Cardiac fibroblast (primary cell): ENCODE results near the gene ZNF841.
"Not testable (repeated sequence)": the region's sequence is repeated elsewhere in the genome, so short reads cannot be mapped to it uniquely, and the experiment has no call there.

Experiments
- DNase-seq, 2 donors: peaks; one replicate each; pipeline versions ENCODE4 v3.0.0 to v3.0.0-alpha.2; 2010; ENCODE audit warnings: low read depth in 2 of 2
- H3K4me3 ChIP-seq, 2 donors: replicated peaks in 1 of 2; 1 replicate in 1 of 2; 2 replicates in 1 of 2; pipeline ENCODE4 v1.5.1; 2011; ENCODE audit warnings: low read depth in 2 of 2, low read length in 2 of 2, mild to moderate bottlenecking in 2 of 2, moderate library complexity in 1 of 2
- CTCF ChIP-seq: IDR thresholded peaks from one replicate; pipeline ENCODE4 v1.5.1; 2011; ENCODE audit warnings: low read depth, mild to moderate bottlenecking, low read length, inconsistent platforms

Gene ZNF841

DNA sequence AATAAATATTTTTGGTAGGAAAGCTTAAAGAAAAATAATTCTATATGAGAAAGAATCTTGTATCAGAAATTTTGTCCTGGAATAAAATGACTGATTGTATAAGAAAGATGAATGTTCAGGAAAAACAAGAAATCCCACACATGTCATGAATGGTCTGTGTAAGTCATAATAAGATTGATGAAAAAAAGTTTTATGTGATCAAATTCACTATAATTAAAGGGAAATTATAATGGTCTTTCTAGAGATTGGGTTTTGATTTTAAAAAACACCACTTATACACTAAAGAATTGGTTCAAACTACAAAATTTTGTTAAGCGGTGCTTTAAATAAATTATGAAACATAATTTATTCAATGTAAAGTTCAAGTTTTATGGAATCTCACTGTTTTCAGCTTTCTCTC, 7.2 kb upstream of the ZNF841 start:
- no peak overlapping the region for H3K4me3 ChIP-seq
- TF ChIP-seq CTCF = no peak
- DNase-seq = no peak

- H3K4me3 ChIP-seq = no peak overlapping the region
- peak in 1 of 2 donors; percentile 8 for DNase-seq
- TF ChIP-seq CTCF = no peak
Observed at GRCh38 chr19:52101866-52102562, 6.4 kb upstream of the ZNF841 start.

DNA sequence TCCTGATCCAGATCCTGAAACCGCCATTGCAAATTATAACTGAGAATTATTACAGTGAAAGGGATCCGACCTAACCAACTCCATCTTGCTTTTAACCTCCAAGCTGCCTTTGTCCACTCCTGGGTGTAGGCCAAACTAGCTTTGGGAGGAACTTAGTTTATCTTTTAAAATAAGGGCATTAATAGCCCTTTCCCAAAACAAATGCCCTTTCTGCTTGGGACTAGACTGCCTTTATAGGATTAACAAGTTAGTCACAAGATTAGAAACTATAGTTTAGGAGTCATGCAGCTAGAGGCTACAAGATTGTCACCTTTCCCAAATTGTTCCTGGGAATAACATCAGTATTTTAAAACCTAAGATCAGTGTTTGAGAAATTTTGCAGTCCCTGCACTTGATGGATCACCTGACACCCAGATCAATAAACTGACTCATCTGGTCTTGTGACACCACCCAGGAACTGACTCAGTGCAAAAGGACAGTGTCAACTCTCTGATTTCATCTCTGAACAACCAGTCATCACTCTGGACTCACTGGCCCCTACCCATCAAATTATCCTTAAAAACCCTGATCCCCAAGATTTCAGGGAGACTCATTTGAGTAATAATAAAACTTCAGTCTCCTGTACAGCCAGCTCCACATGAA, 4.1 kb upstream of the ZNF841 start:
- peak in 1 of 2 donors; percentile 47 for DNase-seq
- TF ChIP-seq CTCF = no peak
- H3K4me3 ChIP-seq = no peak overlapping the region

DNA sequence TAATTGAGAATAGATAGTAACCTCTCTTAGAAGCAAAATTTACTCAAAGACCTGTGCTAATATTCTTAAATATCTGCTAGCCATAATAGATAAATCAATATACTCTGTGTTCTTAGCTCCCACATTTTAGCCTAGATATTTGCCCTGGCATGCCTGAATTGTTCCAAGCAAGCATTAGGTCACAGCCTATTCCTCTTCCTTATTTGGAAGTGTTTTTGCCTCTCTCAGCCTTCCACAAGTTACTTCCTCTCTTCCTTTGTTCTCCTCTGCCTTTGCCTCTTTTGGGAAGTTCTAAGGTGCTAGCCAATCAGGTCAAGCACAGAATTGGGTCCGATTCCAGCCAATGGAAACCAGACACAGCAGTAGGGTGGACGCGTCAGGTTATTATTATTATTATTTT, 851 bp upstream of the ZNF841 start:
- DNase-seq = peak in 1 of 2 donors; percentile 34
- not testable (repeated sequence) for H3K4me3 ChIP-seq

DNA sequence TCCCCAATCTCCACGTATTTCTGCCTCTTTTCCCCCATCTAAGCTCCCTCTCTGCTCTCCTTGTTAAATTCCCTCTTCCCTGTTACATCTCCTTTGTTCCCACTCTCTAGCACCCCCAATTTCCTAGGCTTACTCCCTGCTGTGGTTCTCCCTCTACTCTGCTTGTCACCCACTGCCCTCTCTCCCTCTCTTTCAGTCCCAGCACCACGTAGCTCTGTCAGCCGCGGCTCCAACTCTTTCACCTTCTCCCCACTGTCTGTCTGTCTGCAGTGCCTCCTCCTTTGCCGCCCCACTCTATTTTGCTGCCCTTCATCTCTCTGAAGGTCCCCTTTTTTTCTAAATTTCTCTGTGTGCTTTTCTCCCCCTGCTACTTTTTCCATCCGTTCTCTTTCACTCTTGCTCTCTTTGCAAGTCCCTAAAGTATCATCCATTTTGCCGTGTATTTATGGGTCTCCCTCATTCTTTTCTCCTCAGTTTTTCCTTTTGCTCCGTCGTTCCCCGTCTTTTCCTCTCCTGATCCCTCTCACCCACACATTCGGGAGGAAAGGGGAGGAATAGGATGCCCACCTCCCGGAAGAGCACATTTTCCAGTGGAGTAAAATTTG, 937 bp downstream of the ZNF841 start:
- no peak for TF ChIP-seq CTCF
- peak in 1 of 2 donors; percentile 2 for DNase-seq
- H3K4me3 ChIP-seq = peak overlapping the region; percentile 90 to 94

GRCh38 chr19:52086481-52086880, 9.1 kb downstream of the ZNF841 start:
- no peak for TF ChIP-seq CTCF
- DNase-seq = peak; percentile 29 to 79
- no peak overlapping the region for H3K4me3 ChIP-seq

DNA sequence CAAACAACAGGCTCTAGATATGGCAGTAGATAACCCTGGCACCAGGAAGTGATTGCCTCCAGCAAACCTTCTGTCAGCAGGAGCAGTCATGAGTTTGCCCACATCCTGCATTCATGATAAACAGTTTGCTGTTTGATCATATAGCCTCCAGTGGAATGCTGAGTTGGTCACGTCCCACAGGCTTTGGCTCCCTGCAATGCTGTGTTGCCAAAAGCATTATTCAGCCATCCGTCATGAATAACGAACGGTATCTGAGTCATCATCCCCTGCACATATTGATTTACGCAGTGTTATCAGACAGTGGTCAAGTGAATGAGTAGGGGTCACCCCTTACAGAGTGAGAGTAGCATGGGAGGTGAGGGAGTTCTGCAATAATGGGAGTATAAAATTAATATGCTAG, 25.1 kb downstream of the ZNF841 start:
- H3K4me3 ChIP-seq = no peak overlapping the region
- no peak for TF ChIP-seq CTCF
- DNase-seq = peak; percentile 42 to 91
